Activated CD8-positive, alpha-beta memory T cell treated with anti-CD3 and anti-CD28 coated beads, Interleukin-2, amount 10 ng/mL, durations not matched to agents 7 days and 5 days (primary cell): Measurements from ENCODE around the gene GAS2L3. TPM values are rescaled to one million over a fixed set of nuclear protein-coding genes. Genes with fewer than 3 reads are reported as not detected.
A peak's percentile ranks its signal among the peaks of the same experiment; 100 is the strongest.
"Not testable (repeated sequence)": the region's sequence is repeated elsewhere in the genome, so short reads cannot be mapped to it uniquely, and the experiment has no call there.

ENCODE experiments used
- ATAC-seq: fragments of 150-1000 bp; cut with Tn5 transposase; one replicate; pipeline ENCODE4 v1.10.0; 2021; ENCODE audit warnings: moderate library complexity
- CTCF ChIA-PET: fragments of 350-600 bp; sonication (Branson Sonifier 250); formaldehyde crosslinking; loops from one replicate; lab custom pipeline; 2021; ENCODE audit warnings: antibody characterized with exemption; lab: Charles Lee
- DNase-seq: peaks from one replicate; pipeline ENCODE4 v3.0.0-alpha.2; 2020
- H3K27ac Mint-ChIP-seq: one replicate; pipeline ENCODE4 v1.8.0; 2021; ENCODE audit warnings: mild to moderate bottlenecking, mixed read lengths
- H3K27me3 Mint-ChIP-seq: one replicate; pipeline ENCODE4 v1.8.0; 2021; ENCODE audit warnings: mixed read lengths
- H3K36me3 Mint-ChIP-seq: one replicate; pipeline ENCODE4 v1.8.0; 2021; ENCODE audit warnings: mild to moderate bottlenecking, mixed read lengths
- H3K4me1 Mint-ChIP-seq: one replicate; pipeline ENCODE4 v1.8.0; 2021; ENCODE audit warnings: mixed read lengths
- H3K4me3 Mint-ChIP-seq: one replicate; pipeline ENCODE4 v1.8.0; 2021; ENCODE audit warnings: mild to moderate bottlenecking, moderate library complexity, mixed read lengths
- H3K9me3 Mint-ChIP-seq: one replicate; pipeline ENCODE4 v1.8.0; 2022; ENCODE audit warnings: low read depth, mixed read lengths
- total RNA-seq, 2 experiments: library from RNA; stranded (reverse); gene quantifications; one replicate each; pipeline ENCODE4 v1.2.3, GENCODE V29; 2021

The GAS2L3 gene
- total RNA-seq, 2 experiments from 2014 or later: 2.6 to 3.8 TPM

DNA sequence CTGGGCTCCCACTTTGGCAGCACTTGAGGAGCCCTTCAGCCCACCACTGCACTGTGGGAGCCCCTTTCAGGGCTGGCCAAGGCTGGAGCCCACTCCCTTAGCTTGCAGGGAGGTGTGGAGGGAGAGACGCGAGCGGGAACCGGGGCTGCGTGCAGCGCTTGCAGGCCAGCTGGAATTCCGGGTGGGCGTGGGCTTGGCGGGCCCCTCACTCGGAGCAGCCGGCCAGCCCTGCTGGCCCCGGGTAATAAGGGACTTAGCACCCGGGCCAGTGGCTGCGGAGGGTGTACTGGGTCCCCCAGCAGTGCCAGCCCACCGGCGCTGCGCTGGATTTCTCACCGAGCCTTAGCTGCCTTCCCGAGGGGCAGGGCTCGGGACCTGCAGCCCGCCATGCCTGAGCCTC lies 14.2 kb upstream of the GAS2L3 start:
- H3K9me3 Mint-ChIP-seq, H3K27ac Mint-ChIP-seq, H3K4me1 Mint-ChIP-seq, DNase-seq, ATAC-seq, CTCF ChIA-PET, H3K4me3 Mint-ChIP-seq, H3K36me3 Mint-ChIP-seq, H3K27me3 Mint-ChIP-seq: not testable (repeated sequence)

- peaks cover 4% of the 10 kb centered on the region for H3K4me1 Mint-ChIP-seq
- no peak for ATAC-seq
- no peak overlapping the region for H3K27ac Mint-ChIP-seq
These were observed 9.4 kb upstream of the GAS2L3 start for GRCh38 chr12:100564090-100564489.

DNA sequence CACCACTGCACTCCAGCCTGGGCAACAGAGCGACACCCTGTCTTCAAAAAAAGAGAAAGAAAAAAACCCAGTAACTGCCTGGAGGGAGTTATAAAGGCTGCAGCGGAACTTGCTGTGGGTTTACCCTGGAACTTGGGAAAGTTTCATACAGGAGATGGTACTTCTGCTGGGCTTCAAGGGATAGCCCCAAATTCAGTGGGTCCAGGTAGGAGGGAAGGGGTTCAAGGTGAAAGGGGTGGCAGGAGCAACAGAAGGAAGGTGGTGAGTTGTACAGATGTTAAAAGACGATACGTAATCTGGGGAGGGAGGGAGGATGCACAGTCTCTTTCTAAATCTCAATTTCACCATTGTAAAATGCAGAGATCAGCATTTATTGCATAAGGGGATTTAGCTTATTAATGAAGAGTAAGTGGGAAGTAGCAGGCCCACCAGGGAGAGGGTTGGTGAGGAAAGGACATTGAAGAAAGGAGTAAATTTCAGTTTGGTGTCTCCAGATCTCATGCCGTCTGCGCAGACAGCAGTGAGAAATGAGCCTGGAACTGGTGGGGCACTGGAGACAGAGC lies 8.5 kb upstream of the GAS2L3 start:
- no peaks in the 10 kb centered on the region for H3K36me3 Mint-ChIP-seq
- H3K4me1 Mint-ChIP-seq: peaks cover 4% of the 10 kb centered on the region
- CTCF ChIA-PET: no interaction called here
- DNase-seq (no peak), ATAC-seq (no peak)
- no peaks in the 10 kb centered on the region for H3K9me3 Mint-ChIP-seq
- H3K27ac Mint-ChIP-seq: no peak overlapping the region
- H3K4me3 Mint-ChIP-seq: no peak overlapping the region
- H3K27me3 Mint-ChIP-seq: peaks cover 19% of the 10 kb centered on the region

More at GRCh38 chr12:100564090-100564489, 9.4 kb upstream of the GAS2L3 start:
- peaks cover 19% of the 10 kb centered on the region for H3K27me3 Mint-ChIP-seq
- CTCF ChIA-PET: no interaction called here
- no peak overlapping the region for H3K4me3 Mint-ChIP-seq
- H3K9me3 Mint-ChIP-seq: no peaks in the 10 kb centered on the region
- no peaks in the 10 kb centered on the region for H3K36me3 Mint-ChIP-seq
- DNase-seq: no peak

DNA sequence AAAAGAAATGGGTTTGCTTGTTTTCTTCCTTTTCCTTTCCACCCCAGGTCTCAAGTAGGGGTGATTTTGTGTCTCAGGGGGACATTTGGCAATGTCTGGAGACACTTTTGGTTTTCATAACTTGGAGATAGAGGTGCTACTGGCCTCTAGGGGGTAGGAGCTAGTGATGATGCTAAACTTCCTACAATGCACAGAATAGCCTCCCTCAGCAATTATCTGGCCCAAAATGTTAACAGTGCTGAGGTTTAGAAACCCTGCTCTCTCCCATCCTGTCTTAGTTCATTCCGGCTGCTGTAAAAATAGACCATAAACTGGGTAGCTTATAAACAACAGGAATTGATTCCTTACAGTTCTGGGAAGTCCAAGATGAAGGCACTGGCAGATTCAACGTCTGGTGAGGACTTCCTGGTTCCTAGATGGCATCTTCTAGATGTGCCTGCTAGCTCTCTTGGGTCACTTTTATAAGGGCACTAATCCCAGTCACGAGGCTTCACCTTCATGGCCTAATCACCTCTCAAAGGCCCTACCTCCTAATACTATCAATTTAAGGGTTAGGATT lies 7.4 kb upstream of the GAS2L3 start:
- H3K27me3 Mint-ChIP-seq: peaks cover 22% of the 10 kb centered on the region
- peaks cover 4% of the 10 kb centered on the region for H3K4me1 Mint-ChIP-seq
- no peak overlapping the region for H3K27ac Mint-ChIP-seq
- H3K36me3 Mint-ChIP-seq: no peaks in the 10 kb centered on the region
- CTCF ChIA-PET: interaction anchor here (1.5 kb wide), 1 partner anchor 331 kb away, joined by 4 read pairs; no protein-coding TSS in a partner anchor
- H3K4me3 Mint-ChIP-seq: no peak overlapping the region
- H3K9me3 Mint-ChIP-seq: no peaks in the 10 kb centered on the region
- ATAC-seq (no peak), DNase-seq (no peak)

DNA sequence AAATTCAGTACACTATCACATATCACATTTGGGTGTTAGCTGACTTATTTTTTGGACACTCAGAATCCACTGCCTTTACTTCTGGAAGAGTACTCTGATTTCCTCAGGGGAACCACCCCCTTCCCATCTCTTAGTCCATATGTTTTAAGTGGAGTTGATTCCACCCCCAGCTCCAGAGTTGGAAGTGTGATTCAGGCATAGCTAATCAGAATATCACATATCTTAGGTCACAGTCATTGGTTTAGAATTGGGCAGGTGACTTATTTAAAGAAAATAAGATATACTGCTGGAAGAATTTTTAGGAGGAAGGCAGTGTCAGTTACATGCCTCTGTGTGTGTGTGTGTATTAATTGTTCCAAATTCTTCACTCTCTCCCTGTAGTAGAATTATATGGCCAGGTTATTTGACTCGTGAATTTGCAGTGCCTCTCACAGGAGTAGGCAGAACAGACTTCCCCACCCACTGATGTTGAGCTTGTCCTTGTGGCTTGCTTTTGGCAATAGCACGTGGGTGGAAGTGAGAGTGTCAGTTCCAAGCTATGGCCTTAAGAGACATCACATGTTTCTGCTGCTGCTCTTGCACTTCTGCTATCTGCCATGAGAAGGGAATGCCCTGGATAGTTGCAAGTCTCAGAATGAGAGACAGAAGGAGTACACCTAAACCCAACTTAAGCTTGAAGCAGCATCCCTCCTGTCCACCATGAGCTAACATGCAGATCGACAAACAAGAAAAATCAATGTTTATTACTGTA lies 6.4 kb upstream of the GAS2L3 start:
- H3K4me3 Mint-ChIP-seq: no peak overlapping the region
- no peak for ATAC-seq

GRCh38 chr12:100567945-100568344 lies 5.5 kb upstream of the GAS2L3 start:
- Mint-ChIP-seq H3K27me3 (peaks cover 31% of the 10 kb centered on the region), H3K4me3 (no peak overlapping the region), H3K9me3 (no peaks in the 10 kb centered on the region), H3K27ac (no peak overlapping the region), H3K36me3 (no peaks in the 10 kb centered on the region), H3K4me1 (peaks cover 5% of the 10 kb centered on the region)
- no peak for ATAC-seq
- DNase-seq: no peak
- CTCF ChIA-PET: no interaction called here

More for the DNA sequence above, 6.4 kb upstream of the GAS2L3 start:
- H3K4me1 Mint-ChIP-seq: peaks cover 4% of the 10 kb centered on the region
- H3K36me3 Mint-ChIP-seq: no peaks in the 10 kb centered on the region
- no peaks in the 10 kb centered on the region for H3K9me3 Mint-ChIP-seq
- peaks cover 30% of the 10 kb centered on the region for H3K27me3 Mint-ChIP-seq
- DNase-seq: no peak
- no peak overlapping the region for H3K27ac Mint-ChIP-seq
- CTCF ChIA-PET: interaction anchor here (1.5 kb wide), 1 partner anchor 332 kb away, joined by 4 read pairs; no protein-coding TSS in a partner anchor

DNA sequence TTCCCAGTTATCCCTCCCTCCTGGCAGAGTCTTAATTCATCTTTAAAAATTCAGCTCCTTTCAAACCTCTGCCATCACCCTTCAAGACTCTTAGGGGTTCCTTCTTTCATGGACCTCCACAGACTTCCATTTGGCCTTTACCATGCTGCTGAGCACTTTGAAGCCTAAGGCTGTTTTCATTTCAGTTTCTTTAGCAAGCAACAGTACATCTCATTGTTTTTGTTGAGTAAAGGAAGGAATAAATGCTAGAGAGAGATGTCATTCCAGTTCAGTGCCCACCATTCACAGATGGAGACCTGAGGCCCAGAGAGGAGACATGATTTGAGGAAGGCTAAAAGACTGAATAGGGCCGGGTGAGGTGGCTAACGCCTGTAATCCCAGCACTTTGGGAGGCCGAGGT lies 1.3 kb upstream of the GAS2L3 start:
- Mint-ChIP-seq H3K27ac (no peak overlapping the region), H3K4me1 (peaks cover 17% of the 10 kb centered on the region), H3K27me3 (peaks cover 43% of the 10 kb centered on the region), H3K9me3 (no peaks in the 10 kb centered on the region), H3K4me3 (peak overlapping the region; percentile 19), H3K36me3 (no peaks in the 10 kb centered on the region)
- CTCF ChIA-PET: no interaction called here
- DNase-seq (no peak), ATAC-seq (no peak)

GRCh38 chr12:100574187-100575074 lies 947 bp downstream of the GAS2L3 start:
- Mint-ChIP-seq H3K9me3 (no peaks in the 10 kb centered on the region), H3K4me1 (peaks cover 13% of the 10 kb centered on the region), H3K4me3 (peak overlapping the region; percentile 85), H3K27ac (no peak overlapping the region), H3K36me3 (no peaks in the 10 kb centered on the region), H3K27me3 (peaks cover 35% of the 10 kb centered on the region)
- CTCF ChIA-PET: no interaction called here
- DNase-seq (no peak), ATAC-seq (no peak)

DNA sequence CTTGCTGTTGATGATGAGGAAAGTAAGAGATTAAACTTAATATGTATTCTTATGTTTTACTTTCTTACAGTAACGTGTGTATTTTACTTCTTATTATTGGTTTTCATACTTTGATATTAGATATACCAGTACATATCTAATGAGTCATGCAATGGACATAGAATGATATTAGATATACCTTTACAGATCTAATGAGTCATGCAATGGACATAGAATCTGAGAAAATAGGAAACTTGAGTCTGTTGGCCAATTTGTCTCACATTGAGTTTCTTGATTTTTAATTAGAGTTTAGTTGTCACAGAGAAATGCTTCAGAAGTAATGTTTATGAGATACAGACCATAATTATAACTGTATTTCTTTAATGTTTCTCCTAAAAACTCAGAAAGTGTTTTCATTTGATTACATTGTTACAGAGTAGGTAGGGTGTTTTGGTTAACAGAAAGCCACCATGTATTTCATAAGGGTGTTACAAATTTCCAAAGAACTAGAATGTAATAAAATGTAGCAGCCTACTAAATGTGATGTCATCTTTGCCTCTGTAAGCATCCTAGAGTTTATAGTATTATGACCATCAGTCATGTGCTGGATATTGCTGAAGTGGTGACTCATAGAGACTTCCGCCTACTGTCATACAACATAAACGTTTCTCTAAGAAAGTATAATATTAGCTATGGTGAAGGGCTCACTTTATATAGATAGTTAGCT lies 3.0 kb downstream of the GAS2L3 start:
- CTCF ChIA-PET: no interaction called here
- Mint-ChIP-seq H3K36me3 (no peaks in the 10 kb centered on the region), H3K4me1 (peaks cover 13% of the 10 kb centered on the region), H3K9me3 (no peaks in the 10 kb centered on the region), H3K4me3 (no peak overlapping the region), H3K27me3 (peaks cover 33% of the 10 kb centered on the region), H3K27ac (no peak overlapping the region)
- ATAC-seq: no peak
- no peak for DNase-seq

DNA sequence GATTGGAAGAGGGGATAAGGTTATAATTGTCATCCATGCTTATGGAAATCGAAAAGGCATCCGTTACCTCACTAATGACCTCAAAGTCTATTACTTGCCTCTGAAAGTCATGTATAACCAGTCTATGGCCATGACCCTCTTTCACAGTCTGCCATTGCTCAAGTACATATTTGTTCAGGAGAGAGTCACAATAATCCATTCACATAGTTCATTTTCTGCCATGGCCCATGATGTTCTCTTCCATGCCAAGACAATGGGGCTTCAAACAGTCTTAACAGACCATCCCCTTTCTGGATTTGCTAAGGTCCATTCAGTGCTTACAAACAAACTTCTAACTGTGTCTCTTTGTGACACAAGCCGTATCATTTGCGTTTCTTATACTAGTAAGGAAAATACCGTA lies 5.4 kb downstream of the GAS2L3 start:
- CTCF ChIA-PET: no interaction called here
- H3K4me3 Mint-ChIP-seq: no peak overlapping the region
- DNase-seq: no peak
- no peaks in the 10 kb centered on the region for H3K36me3 Mint-ChIP-seq
- peaks cover 8% of the 10 kb centered on the region for H3K4me1 Mint-ChIP-seq
- H3K27ac Mint-ChIP-seq: no peak overlapping the region
- peaks cover 6% of the 10 kb centered on the region for H3K9me3 Mint-ChIP-seq
- no peak for ATAC-seq
- peaks cover 23% of the 10 kb centered on the region for H3K27me3 Mint-ChIP-seq

GRCh38 chr12:100579844-100580243 lies 6.4 kb downstream of the GAS2L3 start:
- CTCF ChIA-PET: no interaction called here
- Mint-ChIP-seq H3K9me3 (peaks cover 6% of the 10 kb centered on the region), H3K27ac (no peak overlapping the region), H3K4me1 (no peaks in the 10 kb centered on the region), H3K36me3 (no peaks in the 10 kb centered on the region), H3K27me3 (peaks cover 14% of the 10 kb centered on the region), H3K4me3 (no peak overlapping the region)
- DNase-seq (no peak), ATAC-seq (no peak)

DNA sequence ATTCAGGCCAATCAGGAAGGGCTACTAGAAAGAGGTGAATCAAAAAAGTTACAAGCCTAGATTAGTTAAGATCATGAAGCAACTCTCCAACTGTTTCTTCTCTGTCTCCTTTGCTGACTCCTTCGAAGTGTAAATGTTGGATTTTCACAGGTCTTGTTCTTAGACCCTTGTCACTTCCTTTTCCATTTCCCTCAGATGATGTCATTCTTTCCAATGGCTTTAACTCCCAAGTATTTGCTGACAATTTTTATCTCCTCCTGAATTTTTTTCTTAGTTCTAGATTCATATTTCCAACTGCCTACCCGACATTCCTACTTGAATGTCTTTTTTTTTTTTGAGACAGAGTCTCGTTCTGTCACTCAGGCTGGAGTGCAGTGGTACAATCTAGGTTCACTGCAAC lies 10.8 kb downstream of the GAS2L3 start:
- no peak for DNase-seq
- no peaks in the 10 kb centered on the region for H3K36me3 Mint-ChIP-seq
- no peaks in the 10 kb centered on the region for H3K4me1 Mint-ChIP-seq
- CTCF ChIA-PET: interaction anchor here (0.7 kb wide), 1 partner anchor 301 kb away, joined by 3 read pairs; no protein-coding TSS in a partner anchor
- H3K27me3 Mint-ChIP-seq: peaks cover 3% of the 10 kb centered on the region
- no peak overlapping the region for H3K27ac Mint-ChIP-seq
- ATAC-seq: no peak
- peaks cover 15% of the 10 kb centered on the region for H3K9me3 Mint-ChIP-seq
- no peak overlapping the region for H3K4me3 Mint-ChIP-seq

GRCh38 chr12:100591979-100592378 lies 18.5 kb downstream of the GAS2L3 start:
- H3K36me3 Mint-ChIP-seq: no peaks in the 10 kb centered on the region
- no peak overlapping the region for H3K4me3 Mint-ChIP-seq
- no peak overlapping the region for H3K27ac Mint-ChIP-seq
- ATAC-seq (no peak), DNase-seq (no peak)
- no peaks in the 10 kb centered on the region for H3K27me3 Mint-ChIP-seq
- no peaks in the 10 kb centered on the region for H3K4me1 Mint-ChIP-seq
- CTCF ChIA-PET: no interaction called here
- H3K9me3 Mint-ChIP-seq: peaks cover 3% of the 10 kb centered on the region
